DND-41 (cell line): ENCODE data around the gene INKA2.

Source experiments
- ATAC-seq: fragments of 200-7000 bp; cut with Tn5 transposase; 3 replicates; pipeline ENCODE4 v1.9.1; 2021; ENCODE audit warnings: low read depth; ENCODE audit not compliant: insufficient read depth
- DNase-seq: peaks from one replicate; pipeline ENCODE4 v3.0.0-alpha.2; 2020
- H2AFZ ChIP-seq: 2 replicates; pipeline ENCODE4 v1.6.0; 2012; ENCODE audit warnings: low read depth, low read length
- H3K27ac ChIP-seq: 2 replicates; pipeline ENCODE4 v1.5.1; 2012; ENCODE audit warnings: low read length, inconsistent platforms
- H3K27me3 ChIP-seq: fragments of 200-600 bp; sonication (generic); 2 replicates; pipeline ENCODE4 v1.6.0; 2012; ENCODE audit warnings: low read length, mild to moderate bottlenecking, inconsistent platforms; ENCODE audit not compliant: insufficient read depth, poor library complexity
- H3K36me3 ChIP-seq: 2 replicates; pipeline ENCODE4 v1.5.1; 2012; ENCODE audit warnings: low read length, inconsistent platforms; ENCODE audit not compliant: insufficient read depth
- H3K4me1 ChIP-seq: 2 replicates; pipeline ENCODE4 v1.5.1; 2012; ENCODE audit warnings: mild to moderate bottlenecking, low read length; ENCODE audit not compliant: insufficient read depth
- H3K4me2 ChIP-seq: 2 replicates; pipeline ENCODE4 v1.6.0; 2012; ENCODE audit warnings: mild to moderate bottlenecking, moderate library complexity, low read length, inconsistent platforms; ENCODE audit not compliant: insufficient read depth
- H3K4me3 ChIP-seq, 2 experiments: fragments of 200-600 bp in 1 of 2; shearing (Covaris generic) in 1 of 2; 2 replicates each; pipeline ENCODE4 v1.5.1; 2012 to 2016; ENCODE audit warnings: inconsistent platforms in 2 of 2, low read length in 2 of 2, mild to moderate bottlenecking in 2 of 2, low read depth in 1 of 2, moderate library complexity in 1 of 2
- H3K79me2 ChIP-seq: 2 replicates; pipeline ENCODE4 v1.6.0; 2012; ENCODE audit warnings: low read length, inconsistent platforms; ENCODE audit not compliant: insufficient read depth
- H3K9ac ChIP-seq: 2 replicates; pipeline ENCODE4 v1.6.0; 2012; ENCODE audit warnings: low read depth, mild to moderate bottlenecking, inconsistent platforms, low read length, moderate library complexity
- H3K9me3 ChIP-seq: 2 replicates; pipeline ENCODE4 v1.5.1; 2012; ENCODE audit warnings: low read length, moderate library complexity, mild to moderate bottlenecking, inconsistent platforms; ENCODE audit not compliant: insufficient read depth, severe bottlenecking
- H4K20me1 ChIP-seq: 2 replicates; pipeline ENCODE4 v1.6.0; 2012; ENCODE audit warnings: low read length; ENCODE audit not compliant: insufficient read depth
- EZH2 ChIP-seq: IDR thresholded peaks from 3 replicates; pipeline ENCODE4 v1.6.1; 2012; ENCODE audit warnings: borderline replicate concordance, low read depth, mild to moderate bottlenecking, moderate library complexity, low read length, inconsistent platforms; ENCODE audit not compliant: severe bottlenecking
- TF ChIP-seq, protein P1 (sequence below): IDR thresholded peaks from 2 replicates; pipeline ENCODE4 v1.5.1; 2012; ENCODE audit warnings: borderline replicate concordance, low read length, moderate library complexity, mild to moderate bottlenecking; ENCODE audit not compliant: poor library complexity, severe bottlenecking; ENCODE audit errors: extremely low read depth

The INKA2 gene

DNA sequence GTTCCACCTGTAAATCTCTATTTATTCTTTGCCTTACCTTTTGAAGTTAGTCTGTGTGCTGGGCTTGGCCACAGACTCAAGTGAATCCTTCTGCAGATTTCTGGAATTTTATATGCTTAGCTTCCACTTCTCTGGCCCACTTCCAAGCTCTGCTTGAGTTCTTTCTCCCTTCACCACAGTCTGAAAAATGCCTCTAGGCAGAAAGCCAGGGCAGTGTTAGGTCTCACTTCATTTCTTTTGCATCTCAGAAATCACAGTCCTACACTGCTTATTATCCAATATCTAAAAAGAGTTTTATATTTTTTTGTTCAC lies 48.9 kb downstream of the INKA2 start:
- Histone ChIP-seq H3K9ac (no peak overlapping the region), H3K36me3 (peaks cover 8% of the 10 kb centered on the region; the same call in 1 of the 2 replicates), H3K4me3 (no peak overlapping the region), H3K4me1 (no peaks in the 10 kb centered on the region), H3K27ac (no peak overlapping the region), H3K27me3 (no peaks in the 10 kb centered on the region), H4K20me1 (no peaks in the 10 kb centered on the region), H3K79me2 (peaks cover 19% of the 10 kb centered on the region; the same call in 1 of the 2 replicates), H3K9me3 (no peaks in the 10 kb centered on the region), H3K4me2 (no peak overlapping the region), H2AFZ (no peak overlapping the region)
- DNase-seq (no peak), ATAC-seq (no peak)
- no peak for TF ChIP-seq EZH2
- TF ChIP-seq, protein P1, sequence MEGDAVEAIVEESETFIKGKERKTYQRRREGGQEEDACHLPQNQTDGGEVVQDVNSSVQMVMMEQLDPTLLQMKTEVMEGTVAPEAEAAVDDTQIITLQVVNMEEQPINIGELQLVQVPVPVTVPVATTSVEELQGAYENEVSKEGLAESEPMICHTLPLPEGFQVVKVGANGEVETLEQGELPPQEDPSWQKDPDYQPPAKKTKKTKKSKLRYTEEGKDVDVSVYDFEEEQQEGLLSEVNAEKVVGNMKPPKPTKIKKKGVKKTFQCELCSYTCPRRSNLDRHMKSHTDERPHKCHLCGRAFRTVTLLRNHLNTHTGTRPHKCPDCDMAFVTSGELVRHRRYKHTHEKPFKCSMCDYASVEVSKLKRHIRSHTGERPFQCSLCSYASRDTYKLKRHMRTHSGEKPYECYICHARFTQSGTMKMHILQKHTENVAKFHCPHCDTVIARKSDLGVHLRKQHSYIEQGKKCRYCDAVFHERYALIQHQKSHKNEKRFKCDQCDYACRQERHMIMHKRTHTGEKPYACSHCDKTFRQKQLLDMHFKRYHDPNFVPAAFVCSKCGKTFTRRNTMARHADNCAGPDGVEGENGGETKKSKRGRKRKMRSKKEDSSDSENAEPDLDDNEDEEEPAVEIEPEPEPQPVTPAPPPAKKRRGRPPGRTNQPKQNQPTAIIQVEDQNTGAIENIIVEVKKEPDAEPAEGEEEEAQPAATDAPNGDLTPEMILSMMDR = no peak
